Kidney (tissue), 14 donors: ENCODE results near the gene METTL15. TPM values are rescaled to one million over a fixed set of nuclear protein-coding genes. Genes with fewer than 3 reads are reported as not detected.

Experiments
- DNase-seq, 5 donors: peaks; one replicate each; pipeline ENCODE4 v3.0.0-alpha.2; 2013 to 2020
- FAIRE-seq: peaks from 2 replicates; lab custom pipeline; 2012; peaks lifted over from hg19 to GRCh38; lab: Jason Lieb, UNC
- H3K27ac ChIP-seq, 2 donors: one replicate each; pipeline ENCODE4 v1.7.0; 2013; ENCODE audit warnings: low read depth in 2 of 2, low read length in 2 of 2, inconsistent platforms in 1 of 2
- H3K27me3 ChIP-seq: one replicate; pipeline ENCODE4 v1.7.1; 2013; ENCODE audit warnings: low read length, inconsistent platforms; ENCODE audit not compliant: control insufficient read depth, insufficient read depth
- H3K36me3 ChIP-seq, 3 donors: one replicate each; pipeline versions ENCODE4 v1.7.0 to v1.7.1; 2013; ENCODE audit warnings: low read length in 3 of 3, control low read depth in 1 of 3, inconsistent platforms in 1 of 3; ENCODE audit not compliant: insufficient read depth in 3 of 3, control insufficient read depth in 2 of 3
- H3K4me1 ChIP-seq, 3 donors: one replicate each; pipeline versions ENCODE4 v1.7.0 to v1.7.1; 2013; ENCODE audit warnings: low read length in 3 of 3, inconsistent platforms in 1 of 3, low read depth in 1 of 3; ENCODE audit not compliant: control insufficient read depth in 2 of 3, insufficient read depth in 2 of 3
- H3K4me3 ChIP-seq, 3 donors: one replicate each; pipeline versions ENCODE4 v1.7.0 to v1.8.1; 2013; ENCODE audit warnings: low read length in 3 of 3, control low read depth in 1 of 3, inconsistent platforms in 1 of 3
- H3K9ac ChIP-seq, 3 donors: one replicate each; pipeline versions ENCODE4 v1.7.0 to v1.7.1; 2013; ENCODE audit warnings: low read length in 3 of 3, control low read depth in 1 of 3, inconsistent platforms in 1 of 3
- H3K9me3 ChIP-seq, 3 donors: one replicate each; pipeline versions ENCODE4 v1.7.0 to v1.7.1; 2013; ENCODE audit warnings: low read length in 3 of 3, control low read depth in 1 of 3, inconsistent platforms in 1 of 3; ENCODE audit not compliant: control insufficient read depth in 2 of 3, insufficient read depth in 1 of 3
- CTCF ChIP-seq: IDR thresholded peaks from 3 replicates; pipeline ENCODE4 v1.5.1; 2012; ENCODE audit warnings: mild to moderate bottlenecking, moderate library complexity, borderline replicate concordance; ENCODE audit not compliant: insufficient read depth; ENCODE audit errors: extremely low read depth
- intact Hi-C: fragments of 100-400 bp; cut with DNase I; formaldehyde crosslinking; loops from one replicate; pipeline ENCODE4 v1.11.1; 2022
- polyA plus RNA-seq: library from polyadenylated mRNA; stranded (reverse); fragments of 350-450 nt; fragmentation: Illumina TruSeq; extraction: RNeasy Lipid Tissue Mini Kit (QIAGEN cat#74804); gene quantifications from one replicate; pipeline ENCODE4 v1.2.3, GENCODE V29; 2014; ENCODE audit warnings: low read depth, low replicate concordance; ENCODE audit not compliant: insufficient read depth
- total RNA-seq: library from RNA; stranded (reverse); fragmentation: NEBNext Ultra II Directional; extraction: Animal tissue kit (Norgen Biotek cat#: 25700); gene quantifications from one replicate; pipeline ENCODE4 v1.2.1, GENCODE V29; 2021
- donor health status: control.
- donor health status: control.
- donor health status: control.
- donor health status: control.
- donor health status: control.
- donor health status: DM: yes; HTN: yes; CAD: no.
- donor health status: Normal renal cell carcinoma (clear cell type).

METTL15 gene
- total and polyA plus RNA-seq, 2 donors from 2014 or later: 6.4 to 14.7 TPM

- intact Hi-C loops: no loop called here
- no peaks in the 10 kb centered on the region for H3K9me3 ChIP-seq
- H3K27ac ChIP-seq: no peak overlapping the region
- FAIRE-seq: peak; percentile 37
- H3K27me3 ChIP-seq: no peaks in the 10 kb centered on the region
- no peak for TF ChIP-seq CTCF
- DNase-seq: no peak
- no peak overlapping the region for H3K4me3 ChIP-seq
- H3K4me1 ChIP-seq: no peaks in the 10 kb centered on the region
- no peak overlapping the region for H3K9ac ChIP-seq
- no peaks in the 10 kb centered on the region for H3K36me3 ChIP-seq
Measured at GRCh38 chr11:28223994-28224393, 115.8 kb downstream of the METTL15 start.

DNA sequence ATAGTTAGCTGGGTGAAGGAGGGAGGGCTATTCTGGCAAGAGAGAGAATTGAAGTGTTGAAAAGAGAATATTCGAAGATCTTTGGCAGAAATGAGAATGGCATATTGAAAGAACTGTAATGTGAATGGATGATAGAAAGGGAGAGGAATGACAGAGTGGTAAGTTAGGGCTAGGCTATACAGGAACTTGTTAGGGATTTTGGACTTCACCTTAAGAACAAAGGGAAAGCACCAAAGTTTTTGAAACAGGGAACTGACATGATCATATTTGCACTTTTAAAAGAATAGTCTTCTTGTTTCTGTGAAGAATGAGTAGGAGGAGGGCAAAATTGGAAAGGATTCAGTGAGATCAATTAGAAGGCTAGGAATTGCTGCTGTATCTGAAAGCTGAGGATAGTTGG, 119.3 kb downstream of the METTL15 start:
- no peak for FAIRE-seq
- no peak overlapping the region for H3K9ac ChIP-seq

GRCh38 chr11:28228196-28228895, 120.2 kb downstream of the METTL15 start:
- Histone ChIP-seq H3K4me3 (no peak overlapping the region), H3K4me1 (no peaks in the 10 kb centered on the region), H3K9ac (no peak overlapping the region), H3K9me3 (no peaks in the 10 kb centered on the region), H3K27me3 (no peaks in the 10 kb centered on the region), H3K27ac (no peak overlapping the region), H3K36me3 (no peaks in the 10 kb centered on the region)
- intact Hi-C loops: no loop called here
- DNase-seq (no peak), FAIRE-seq (no peak)
- no peak for TF ChIP-seq CTCF

More for the DNA sequence above, 119.3 kb downstream of the METTL15 start:
- H3K36me3 ChIP-seq: no peaks in the 10 kb centered on the region
- no peak overlapping the region for H3K4me3 ChIP-seq
- no peak for TF ChIP-seq CTCF
- no peak for DNase-seq
- H3K9me3 ChIP-seq: no peaks in the 10 kb centered on the region
- H3K27me3 ChIP-seq: no peaks in the 10 kb centered on the region
- intact Hi-C loops: no loop called here
- H3K4me1 ChIP-seq: no peaks in the 10 kb centered on the region
- H3K27ac ChIP-seq: no peak overlapping the region
